GM13976 (cell line): ENCODE data around the gene SLC2A13.

Experiments
- DNase-seq: peaks from one replicate; pipeline ENCODE4 v3.0.0; 2012; ENCODE audit warnings: low spot score
- in situ Hi-C: fragments of 300-500 bp; cut with MboI; formaldehyde crosslinking; loops from one replicate; pipeline ENCODE4 v1.12.0; 2022; ENCODE audit warnings: low sequenced_read_pairs, mixed read lengths, inconsistent platforms; ENCODE audit not compliant: unreplicated experiment
- TF ChIP-seq, protein P1 (sequence below): IDR thresholded peaks from 2 replicates; pipeline ENCODE4 v1.5.1; 2012; ENCODE audit warnings: borderline replicate concordance, mild to moderate bottlenecking; ENCODE audit not compliant: insufficient read depth; ENCODE audit errors: extremely low read depth, missing control alignments, control extremely low read depth

SLC2A13 gene

DNA sequence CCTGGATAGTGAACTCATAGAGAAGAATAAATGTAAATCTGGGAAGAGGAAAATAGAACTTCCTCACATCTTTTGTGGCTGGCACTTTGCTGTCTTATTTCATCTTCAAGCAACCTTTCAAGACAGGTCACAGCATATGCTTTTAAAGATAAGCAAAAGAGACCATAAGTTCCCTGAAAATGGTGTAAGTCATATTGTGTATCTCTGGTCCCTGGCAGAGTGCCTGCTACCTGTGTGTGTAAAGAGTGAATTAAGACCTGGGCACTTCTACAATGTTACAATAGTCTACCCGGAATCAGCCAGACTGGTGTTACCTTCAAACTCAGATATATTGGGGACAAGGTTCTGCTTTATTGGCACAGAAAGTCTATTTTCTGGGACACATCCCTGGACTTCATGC lies 168.8 kb downstream of the SLC2A13 start:
- no peak for DNase-seq
- TF ChIP-seq, protein P1, sequence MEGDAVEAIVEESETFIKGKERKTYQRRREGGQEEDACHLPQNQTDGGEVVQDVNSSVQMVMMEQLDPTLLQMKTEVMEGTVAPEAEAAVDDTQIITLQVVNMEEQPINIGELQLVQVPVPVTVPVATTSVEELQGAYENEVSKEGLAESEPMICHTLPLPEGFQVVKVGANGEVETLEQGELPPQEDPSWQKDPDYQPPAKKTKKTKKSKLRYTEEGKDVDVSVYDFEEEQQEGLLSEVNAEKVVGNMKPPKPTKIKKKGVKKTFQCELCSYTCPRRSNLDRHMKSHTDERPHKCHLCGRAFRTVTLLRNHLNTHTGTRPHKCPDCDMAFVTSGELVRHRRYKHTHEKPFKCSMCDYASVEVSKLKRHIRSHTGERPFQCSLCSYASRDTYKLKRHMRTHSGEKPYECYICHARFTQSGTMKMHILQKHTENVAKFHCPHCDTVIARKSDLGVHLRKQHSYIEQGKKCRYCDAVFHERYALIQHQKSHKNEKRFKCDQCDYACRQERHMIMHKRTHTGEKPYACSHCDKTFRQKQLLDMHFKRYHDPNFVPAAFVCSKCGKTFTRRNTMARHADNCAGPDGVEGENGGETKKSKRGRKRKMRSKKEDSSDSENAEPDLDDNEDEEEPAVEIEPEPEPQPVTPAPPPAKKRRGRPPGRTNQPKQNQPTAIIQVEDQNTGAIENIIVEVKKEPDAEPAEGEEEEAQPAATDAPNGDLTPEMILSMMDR = no peak
- in situ Hi-C loops = no loop called here

DNA sequence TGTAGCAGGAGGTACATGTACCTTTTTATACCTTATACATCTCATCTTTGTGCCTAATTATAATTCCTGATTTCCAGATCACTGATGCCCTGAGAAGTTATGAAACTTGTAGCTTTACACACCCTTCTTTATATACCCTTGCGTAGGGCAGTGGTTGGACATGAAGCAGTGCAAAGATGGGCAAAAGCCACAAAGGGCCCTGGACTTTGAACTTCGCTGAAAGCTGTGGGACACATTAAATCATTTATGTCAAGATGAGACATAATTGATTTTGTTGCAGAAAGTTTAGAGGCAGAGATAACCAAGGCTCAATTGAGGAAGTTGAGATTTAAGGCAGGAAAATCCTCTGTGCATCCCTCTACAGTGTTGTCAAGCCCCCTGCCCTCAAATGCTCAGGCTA lies 170.0 kb downstream of the SLC2A13 start:
- in situ Hi-C loops = no loop called here
- TF ChIP-seq, protein P1 = no peak
- DNase-seq = no peak

DNA sequence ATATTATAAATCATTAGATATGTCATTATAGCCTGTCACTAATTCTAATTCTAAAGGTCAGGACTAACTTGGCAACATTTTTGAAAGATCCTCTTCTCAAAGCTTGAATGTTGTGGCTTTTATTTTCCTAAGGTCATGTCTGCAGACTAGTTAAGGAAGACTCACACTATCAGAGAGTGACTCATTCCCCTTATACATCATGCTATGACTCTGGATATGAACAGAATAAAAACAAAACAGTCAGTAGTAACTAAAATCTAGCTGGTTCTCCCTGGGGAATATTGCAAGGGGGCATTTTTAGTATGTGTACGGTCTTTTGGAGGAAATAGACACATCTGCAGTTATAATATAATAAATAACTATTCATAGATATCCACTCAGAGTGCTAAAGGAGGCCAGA lies 170.6 kb downstream of the SLC2A13 start:
- in situ Hi-C loops = no loop called here
- DNase-seq = no peak

DNA sequence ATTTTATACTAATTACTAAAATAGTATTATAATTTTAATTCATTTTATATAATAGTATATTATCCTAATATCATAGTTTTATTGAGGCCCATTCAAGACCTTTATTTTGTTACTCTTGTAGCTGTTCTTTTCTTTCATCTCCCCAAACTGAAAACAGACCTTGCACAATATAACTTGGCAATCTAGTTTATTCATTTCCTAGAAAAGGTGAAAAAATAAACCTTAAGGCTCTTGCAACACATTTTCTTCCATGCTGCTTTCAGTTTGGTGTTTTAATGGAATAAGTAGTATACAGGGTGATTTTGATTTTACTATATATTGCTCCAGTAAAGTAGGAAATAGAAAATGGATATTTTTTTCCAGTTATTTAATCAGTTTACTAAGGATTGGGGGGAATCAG lies 174.0 kb downstream of the SLC2A13 start:
- in situ Hi-C loops = no loop called here
- TF ChIP-seq, protein P1 = no peak
- no peak for DNase-seq

More for the DNA sequence above, 170.6 kb downstream of the SLC2A13 start:
- TF ChIP-seq, protein P1 = no peak

DNA sequence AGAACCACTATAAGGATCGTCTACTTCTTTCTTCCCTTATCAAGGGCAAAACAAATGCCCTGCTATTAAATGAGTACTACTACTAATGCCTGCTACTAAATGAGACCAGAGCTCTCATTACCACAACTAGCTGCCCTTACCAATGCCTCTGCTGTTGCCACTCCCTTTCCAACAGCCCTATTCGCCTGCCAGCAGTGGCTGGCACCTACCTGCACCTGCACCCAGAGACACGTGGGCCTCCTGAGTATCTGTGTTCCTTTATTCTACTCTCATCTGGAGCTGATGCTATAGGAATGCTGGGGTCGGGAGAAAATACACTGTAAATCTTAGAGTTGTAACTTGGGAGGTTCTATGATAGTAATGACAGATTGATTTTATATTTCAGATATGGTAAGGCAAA lies 174.7 kb downstream of the SLC2A13 start:
- TF ChIP-seq, protein P1 = no peak
- in situ Hi-C loops = no loop called here
- no peak for DNase-seq

DNA sequence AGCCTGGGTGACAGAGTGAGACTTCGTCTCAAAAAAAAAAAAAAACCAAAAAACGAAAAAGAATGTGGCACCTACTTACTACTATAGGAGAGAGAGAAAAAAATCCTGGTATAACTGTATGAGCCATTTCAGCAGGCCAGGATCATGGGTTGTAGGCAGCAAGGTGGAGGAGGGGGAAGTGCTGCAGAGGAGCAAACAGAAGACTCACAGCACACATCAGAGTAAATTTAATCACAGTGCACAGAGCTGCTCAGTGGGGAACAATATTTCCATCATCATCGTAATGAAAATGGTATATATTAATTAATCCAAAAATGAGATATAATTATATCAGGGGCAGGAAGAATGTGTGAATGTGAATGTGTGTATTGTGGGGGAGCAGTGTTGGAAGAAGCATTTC lies 175.8 kb downstream of the SLC2A13 start:
- DNase-seq = no peak
- TF ChIP-seq, protein P1 = no peak
- in situ Hi-C loops = no loop called here
